Osteocyte (in vitro differentiated cells): ENCODE measurements around the gene KIF26A. TPM values are rescaled to one million over a fixed set of nuclear protein-coding genes. Genes with fewer than 3 reads are reported as not detected.

ENCODE experiments used
- DNase-seq: peaks from one replicate; pipeline ENCODE4 v3.0.0; 2021; ENCODE audit warnings: mixed read lengths; ENCODE audit not compliant: unreplicated experiment; ENCODE audit errors: extremely low spot score
- H3K27ac Mint-ChIP-seq: one replicate; pipeline ENCODE4 v1.8.0; 2021; ENCODE audit warnings: mild to moderate bottlenecking, mixed read lengths; ENCODE audit not compliant: unreplicated experiment
- H3K27me3 Mint-ChIP-seq: one replicate; pipeline ENCODE4 v1.8.0; 2021; ENCODE audit warnings: mixed read lengths; ENCODE audit not compliant: unreplicated experiment
- H3K36me3 Mint-ChIP-seq: one replicate; pipeline ENCODE4 v1.8.0; 2021; ENCODE audit warnings: mixed read lengths; ENCODE audit not compliant: unreplicated experiment
- H3K4me1 Mint-ChIP-seq: one replicate; pipeline ENCODE4 v1.8.0; 2021; ENCODE audit warnings: mixed read lengths; ENCODE audit not compliant: unreplicated experiment
- H3K4me3 Mint-ChIP-seq: one replicate; pipeline ENCODE4 v1.8.0; 2021; ENCODE audit warnings: mild to moderate bottlenecking, moderate library complexity, mixed read lengths; ENCODE audit not compliant: unreplicated experiment
- H3K9me3 Mint-ChIP-seq: one replicate; pipeline ENCODE4 v1.8.0; 2021; ENCODE audit warnings: mixed read lengths; ENCODE audit not compliant: unreplicated experiment
- total RNA-seq: library from RNA; stranded (reverse); gene quantifications from 2 replicates; pipeline ENCODE4 v1.2.1, GENCODE V29; 2021
- TF ChIP-seq, protein P1 (sequence below): fragments of 200-600 bp; sonication (generic); IDR thresholded peaks from 2 replicates; pipeline ENCODE4 v1.5.0; 2021; ENCODE audit warnings: antibody characterized with exemption, mild to moderate bottlenecking, moderate library complexity

Gene KIF26A
- total RNA-seq, 1 donor from 2014 or later, result 4.5 TPM

DNA sequence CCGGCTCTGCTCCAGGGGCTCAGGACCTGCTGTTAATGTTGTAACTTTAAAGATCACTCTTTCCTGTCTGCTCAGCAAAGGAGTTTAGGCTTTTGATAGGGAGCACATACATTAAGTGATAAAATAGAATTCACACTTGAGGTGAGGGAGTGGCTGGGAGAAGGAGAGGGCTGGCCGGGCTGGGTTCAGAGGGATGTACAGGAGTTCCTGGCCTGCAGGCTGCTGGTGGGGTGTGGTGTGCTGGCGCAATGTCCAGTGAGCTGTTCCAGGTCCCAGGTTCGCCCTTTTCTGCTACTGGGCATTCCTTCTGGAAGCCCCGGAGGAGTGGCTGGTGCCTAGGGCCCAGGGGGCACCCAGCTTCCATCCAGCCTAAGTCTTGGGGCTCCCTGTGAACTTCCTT, 17.8 kb downstream of the KIF26A start:
- H3K36me3 Mint-ChIP-seq, result no peaks in the 10 kb centered on the region
- no peaks in the 10 kb centered on the region for H3K9me3 Mint-ChIP-seq
- TF ChIP-seq, protein P1, sequence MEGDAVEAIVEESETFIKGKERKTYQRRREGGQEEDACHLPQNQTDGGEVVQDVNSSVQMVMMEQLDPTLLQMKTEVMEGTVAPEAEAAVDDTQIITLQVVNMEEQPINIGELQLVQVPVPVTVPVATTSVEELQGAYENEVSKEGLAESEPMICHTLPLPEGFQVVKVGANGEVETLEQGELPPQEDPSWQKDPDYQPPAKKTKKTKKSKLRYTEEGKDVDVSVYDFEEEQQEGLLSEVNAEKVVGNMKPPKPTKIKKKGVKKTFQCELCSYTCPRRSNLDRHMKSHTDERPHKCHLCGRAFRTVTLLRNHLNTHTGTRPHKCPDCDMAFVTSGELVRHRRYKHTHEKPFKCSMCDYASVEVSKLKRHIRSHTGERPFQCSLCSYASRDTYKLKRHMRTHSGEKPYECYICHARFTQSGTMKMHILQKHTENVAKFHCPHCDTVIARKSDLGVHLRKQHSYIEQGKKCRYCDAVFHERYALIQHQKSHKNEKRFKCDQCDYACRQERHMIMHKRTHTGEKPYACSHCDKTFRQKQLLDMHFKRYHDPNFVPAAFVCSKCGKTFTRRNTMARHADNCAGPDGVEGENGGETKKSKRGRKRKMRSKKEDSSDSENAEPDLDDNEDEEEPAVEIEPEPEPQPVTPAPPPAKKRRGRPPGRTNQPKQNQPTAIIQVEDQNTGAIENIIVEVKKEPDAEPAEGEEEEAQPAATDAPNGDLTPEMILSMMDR, result no peak
- no peaks in the 10 kb centered on the region for H3K27me3 Mint-ChIP-seq
- H3K4me3 Mint-ChIP-seq, result no peak overlapping the region
- no peak for DNase-seq
- no peak overlapping the region for H3K27ac Mint-ChIP-seq
- no peaks in the 10 kb centered on the region for H3K4me1 Mint-ChIP-seq

DNA sequence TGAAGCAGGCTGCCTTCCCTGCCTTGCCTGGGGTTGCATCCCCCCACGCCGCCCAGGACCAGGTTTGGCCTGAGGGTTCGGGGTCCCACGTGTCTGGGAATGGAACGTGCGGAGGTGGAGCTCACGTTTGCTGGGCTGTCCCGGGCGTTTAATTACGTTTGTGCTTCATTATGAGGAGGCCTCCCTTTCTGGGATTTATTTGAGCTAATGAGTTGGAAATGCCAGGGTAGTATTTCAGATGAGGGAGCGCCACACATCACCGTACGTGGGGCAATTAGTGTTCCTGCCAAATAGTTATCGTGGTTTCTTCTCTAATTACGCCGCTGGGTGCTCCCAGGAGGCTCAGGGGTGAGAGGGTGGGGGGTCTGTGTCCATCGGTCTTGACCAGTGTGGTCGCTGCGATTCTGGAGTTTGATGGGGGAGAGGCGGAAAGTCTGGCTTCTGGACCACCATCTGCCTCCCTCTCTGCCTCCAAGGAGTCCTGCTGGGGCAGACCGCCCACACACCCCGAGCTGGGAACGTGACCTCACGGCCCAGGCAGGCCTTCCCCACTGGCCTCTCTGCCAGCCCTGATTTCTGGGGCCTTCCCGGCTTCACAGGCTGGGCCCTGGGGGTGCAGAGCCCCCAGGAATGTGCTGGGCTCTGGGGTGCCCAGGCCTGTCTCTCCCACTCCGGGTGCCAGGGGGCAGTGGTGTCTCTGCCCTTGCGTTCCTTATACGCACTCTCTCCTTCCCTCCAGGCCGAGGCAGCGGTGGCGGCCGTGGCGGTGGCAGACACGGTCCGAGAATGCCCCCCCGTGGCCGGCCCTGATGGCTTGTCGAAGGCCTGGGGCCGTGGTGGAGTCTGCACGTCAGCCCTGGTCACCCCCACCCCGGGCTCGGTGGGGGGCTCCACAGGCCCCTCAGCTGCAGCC, 18.9 kb downstream of the KIF26A start:
- Mint-ChIP-seq H3K36me3 (no peaks in the 10 kb centered on the region), H3K27me3 (no peaks in the 10 kb centered on the region), H3K4me1 (no peaks in the 10 kb centered on the region), H3K27ac (no peak overlapping the region), H3K4me3 (no peak overlapping the region), H3K9me3 (no peaks in the 10 kb centered on the region)
- no peak for DNase-seq
- TF ChIP-seq, protein P1, result peak; percentile 20

DNA sequence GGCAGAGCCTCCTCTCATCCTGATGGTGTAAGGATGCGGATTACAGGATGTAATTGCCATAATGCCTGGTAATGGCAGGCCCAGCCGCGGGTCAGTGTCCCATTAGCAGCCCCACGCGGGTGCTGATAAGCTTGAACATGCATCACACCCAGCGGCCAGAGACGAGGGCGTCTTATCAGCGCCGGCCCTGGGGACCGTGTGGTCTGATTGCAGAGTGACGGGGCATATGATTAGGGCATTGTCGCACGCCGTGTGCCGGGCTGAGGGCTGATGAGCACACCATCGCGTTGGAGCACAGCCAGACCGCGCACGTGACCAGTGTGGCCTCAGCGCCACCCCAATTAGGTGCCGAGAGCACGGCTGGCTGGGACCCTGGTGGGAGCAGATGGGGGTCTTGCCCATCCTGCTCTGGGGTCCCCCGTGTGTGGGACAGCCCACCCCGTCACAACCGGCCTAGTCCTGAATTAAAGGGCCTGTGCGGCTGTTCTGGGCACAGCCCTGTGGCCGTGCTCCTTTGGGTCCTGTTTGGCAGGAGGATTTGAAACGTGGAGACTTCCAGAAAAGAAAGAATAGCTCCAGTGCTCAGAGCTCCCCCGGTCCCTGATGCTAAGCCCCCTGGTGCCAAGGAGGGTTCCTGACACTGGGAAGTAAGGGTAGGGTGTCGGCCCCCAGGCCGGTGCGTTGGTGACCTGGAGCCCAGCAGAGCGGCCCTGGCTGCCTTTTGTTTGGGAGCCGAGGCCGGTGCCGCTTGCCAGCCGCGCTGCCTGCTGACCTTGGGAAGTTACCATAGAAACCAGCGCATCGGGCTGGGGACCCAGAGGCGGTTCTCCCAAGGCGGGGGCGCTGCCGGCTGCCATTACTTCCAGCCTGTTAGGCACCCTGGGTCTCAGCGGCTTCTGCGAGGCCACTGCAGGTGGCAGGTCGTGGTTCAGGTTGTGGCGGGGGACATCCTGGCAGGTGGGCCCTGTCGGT, 20.7 kb downstream of the KIF26A start:
- Mint-ChIP-seq H3K27me3 (no peaks in the 10 kb centered on the region), H3K36me3 (no peaks in the 10 kb centered on the region), H3K9me3 (no peaks in the 10 kb centered on the region), H3K4me3 (no peak overlapping the region), H3K27ac (no peak overlapping the region), H3K4me1 (no peaks in the 10 kb centered on the region)
- TF ChIP-seq, protein P1, result no peak
- no peak for DNase-seq

DNA sequence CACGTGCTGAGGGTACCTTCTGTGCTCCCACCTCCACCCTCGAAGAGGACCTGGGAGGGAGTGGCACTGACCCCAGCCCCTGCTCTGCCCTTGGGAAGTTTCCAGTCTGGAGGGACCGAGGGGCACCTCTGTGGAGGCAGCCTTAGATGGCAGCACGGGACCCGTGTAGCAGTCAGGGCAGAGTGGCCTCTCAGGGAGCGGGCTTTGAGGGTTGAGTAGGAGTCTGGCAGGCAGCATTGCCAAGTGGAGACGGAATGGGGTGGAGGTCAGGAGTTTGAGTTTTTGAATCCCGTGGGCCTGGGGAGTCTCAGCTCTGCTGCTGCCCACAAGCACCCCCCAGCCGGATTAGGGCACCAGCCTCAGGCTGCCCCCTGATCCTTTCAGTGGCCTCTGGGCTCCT, 21.6 kb downstream of the KIF26A start:
- Mint-ChIP-seq H3K36me3 (no peaks in the 10 kb centered on the region), H3K9me3 (no peaks in the 10 kb centered on the region), H3K27me3 (no peaks in the 10 kb centered on the region), H3K4me3 (no peak overlapping the region), H3K27ac (no peak overlapping the region), H3K4me1 (no peaks in the 10 kb centered on the region)
- DNase-seq, result no peak
- TF ChIP-seq, protein P1, result no peak
